NCI-H146 treated with DMSO at 0.1 percent for 48 hours (cell line): Measurements from ENCODE around the gene OR1B1.
"Not testable (repeated sequence)": the region's sequence is repeated elsewhere in the genome, so short reads cannot be mapped to it uniquely, and the experiment has no call there.

Experiments
- DNase-seq: peaks from one replicate; lab custom pipeline; 2025; ENCODE audit not compliant: unreplicated experiment; lab: John Stamatoyannopoulos, UW

Gene OR1B1

DNA sequence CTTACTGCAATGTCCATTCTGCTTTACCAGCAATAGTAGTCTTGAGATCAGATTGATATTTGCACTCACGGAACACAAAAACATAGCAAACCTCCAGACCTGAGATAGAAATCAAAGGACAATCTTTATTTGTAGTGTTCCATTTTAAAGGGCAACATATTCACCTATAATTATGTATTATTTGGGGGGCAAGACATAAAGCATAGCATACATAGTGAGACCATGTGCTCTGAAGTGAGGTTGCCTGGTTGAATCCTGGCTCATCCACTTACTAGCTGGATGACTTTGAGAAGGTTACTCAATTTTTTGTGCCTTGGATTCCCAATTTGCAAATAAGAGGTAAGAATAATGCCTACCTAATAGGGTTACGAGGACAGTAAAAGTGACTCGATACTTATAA, at the start of gene OR1B1:
OR1B1 (minus strand) TSS at position 101 of the 400 bp plus-strand sequence.
- DNase-seq = no peak

- DNase-seq = no peak
These were observed 38.3 kb upstream of the OR1B1 start for GRCh38 chr9:122695696-122696095.

- DNase-seq = no peak
These were observed 27.4 kb upstream of the OR1B1 start for GRCh38 chr9:122684851-122685250.

DNA sequence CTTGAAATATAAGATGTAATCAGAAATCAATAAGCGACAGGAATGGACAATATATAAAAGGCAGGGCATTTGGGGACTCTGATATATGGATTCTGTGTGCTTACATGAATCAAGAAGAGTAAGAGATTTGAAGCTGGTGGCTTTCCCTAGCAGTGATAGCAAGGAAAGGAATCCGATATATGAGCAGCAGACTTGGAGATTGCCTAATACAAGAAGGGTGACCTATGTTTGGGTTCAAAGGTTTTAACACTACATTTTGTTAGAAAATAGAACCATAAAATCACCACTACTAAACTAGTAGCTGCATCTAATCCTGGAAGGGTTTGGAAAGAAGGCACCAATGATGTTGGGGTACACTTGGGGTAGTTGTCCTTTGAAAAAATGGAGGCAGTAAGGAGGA, 15.1 kb upstream of the OR1B1 start:
- DNase-seq = no peak

- DNase-seq = no peak
These were observed 4.0 kb upstream of the OR1B1 start, which contains the start of gene OR1L1 for GRCh38 chr9:122661416-122661815. Gene OR1L1 (plus strand): TSS chr9:122661716. CDS start chr9:122661716, 0 bp downstream.

DNA sequence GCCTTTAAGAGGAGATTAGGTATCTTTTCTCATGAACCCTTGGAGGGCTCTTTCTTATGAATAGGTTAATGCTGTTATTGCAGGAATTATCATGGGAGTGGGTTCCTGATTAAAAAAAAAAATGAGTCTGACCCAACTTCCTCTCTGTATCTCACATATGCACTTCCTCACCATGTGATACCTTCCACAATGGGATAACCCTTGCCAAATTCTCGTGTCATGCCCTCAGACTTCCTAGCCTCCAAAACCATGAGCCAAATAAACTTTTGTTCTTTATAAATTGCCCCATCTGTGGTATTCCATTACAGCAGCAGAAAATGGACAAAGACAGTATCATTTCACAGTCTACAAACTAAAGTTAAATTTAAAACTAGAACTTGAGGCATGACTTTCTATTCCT, 1.0 kb downstream of the OR1B1 start:
- DNase-seq = no peak

GRCh38 chr9:122642226-122642625, 15.2 kb downstream of the OR1B1 start:
- no peak for DNase-seq

- DNase-seq = no peak
These were observed 37.4 kb downstream of the OR1B1 start for GRCh38 chr9:122619996-122620395.

GRCh38 chr9:122614362-122614761, 43.1 kb downstream of the OR1B1 start, which contains the start of gene OR1Q1:
Gene OR1Q1 (plus strand): TSS chr9:122614738. CDS start chr9:122614738, 0 bp downstream.
- no peak for DNase-seq

GRCh38 chr9:122609804-122610203, 47.6 kb downstream of the OR1B1 start:
- DNase-seq = no peak

GRCh38 chr9:122606587-122606986, 50.8 kb downstream of the OR1B1 start:
- no peak for DNase-seq

- DNase-seq = no peak
These were observed 51.7 kb downstream of the OR1B1 start for GRCh38 chr9:122605691-122606090.

- DNase-seq = not testable (repeated sequence)
These were observed 74.1 kb downstream of the OR1B1 start, which contains the start of gene OR1L8 for GRCh38 chr9:122583284-122583683. Gene OR1L8 (minus strand): TSS chr9:122583384. CDS start chr9:122568477, 14,907 bp downstream.

DNA sequence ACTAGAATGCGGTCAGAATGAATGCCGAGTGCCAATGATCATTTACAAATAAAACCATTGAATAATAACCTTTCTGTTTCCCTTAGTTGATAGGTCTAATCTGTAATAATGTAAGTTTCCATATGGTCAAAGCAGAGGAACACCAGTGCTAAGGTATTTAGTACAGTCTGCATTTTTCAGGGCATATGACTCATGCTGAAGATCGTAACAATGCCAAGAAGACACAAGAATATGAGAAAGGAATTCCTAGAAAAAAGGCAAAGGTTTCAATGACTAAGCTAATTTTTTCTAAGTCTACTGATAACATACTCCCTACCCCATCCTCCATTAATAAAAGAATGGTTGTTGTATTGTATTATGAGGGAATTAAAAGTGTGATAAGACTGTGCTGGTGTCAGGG, 77.1 kb downstream of the OR1B1 start:
- DNase-seq = no peak

DNA sequence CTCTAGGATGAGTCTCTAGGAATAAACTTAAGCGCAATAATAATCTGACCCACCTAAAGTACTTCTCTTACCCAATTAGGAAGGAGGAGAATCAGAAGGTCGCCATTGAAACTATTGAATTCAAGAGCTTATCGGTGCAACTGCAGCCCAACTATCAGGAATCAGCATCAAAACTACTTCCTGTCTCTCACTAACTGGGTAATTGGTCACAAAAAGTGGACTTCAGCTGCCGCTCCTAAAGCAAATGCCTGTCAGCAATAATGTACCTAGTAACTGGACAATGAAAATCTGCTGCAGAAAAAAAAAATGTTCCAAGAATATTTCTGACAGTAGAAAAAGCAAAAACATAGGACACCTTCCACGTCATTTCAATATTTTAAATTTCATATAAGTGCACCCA, 77.6 kb downstream of the OR1B1 start:
- DNase-seq = no peak
